M059J (cell line): Measurements from ENCODE around the gene PIR. TPM values are rescaled to one million over a fixed set of nuclear protein-coding genes. Genes with fewer than 3 reads are reported as not detected.

ENCODE experiments used
- DNase-seq: peaks from one replicate; pipeline ENCODE4 v3.0.0-alpha.2; 2012; ENCODE audit warnings: low read depth
- total RNA-seq: library from RNA; depleted of rRNA; stranded (reverse); fragments of >200 nt; shearing (Covaris generic); gene quantifications from 2 replicates; pipeline ENCODE4 v1.2.3, GENCODE V29; 2014; rRNA removed

The PIR gene
- total RNA-seq = 25.4 and 32.6 TPM in 2 replicates

DNA sequence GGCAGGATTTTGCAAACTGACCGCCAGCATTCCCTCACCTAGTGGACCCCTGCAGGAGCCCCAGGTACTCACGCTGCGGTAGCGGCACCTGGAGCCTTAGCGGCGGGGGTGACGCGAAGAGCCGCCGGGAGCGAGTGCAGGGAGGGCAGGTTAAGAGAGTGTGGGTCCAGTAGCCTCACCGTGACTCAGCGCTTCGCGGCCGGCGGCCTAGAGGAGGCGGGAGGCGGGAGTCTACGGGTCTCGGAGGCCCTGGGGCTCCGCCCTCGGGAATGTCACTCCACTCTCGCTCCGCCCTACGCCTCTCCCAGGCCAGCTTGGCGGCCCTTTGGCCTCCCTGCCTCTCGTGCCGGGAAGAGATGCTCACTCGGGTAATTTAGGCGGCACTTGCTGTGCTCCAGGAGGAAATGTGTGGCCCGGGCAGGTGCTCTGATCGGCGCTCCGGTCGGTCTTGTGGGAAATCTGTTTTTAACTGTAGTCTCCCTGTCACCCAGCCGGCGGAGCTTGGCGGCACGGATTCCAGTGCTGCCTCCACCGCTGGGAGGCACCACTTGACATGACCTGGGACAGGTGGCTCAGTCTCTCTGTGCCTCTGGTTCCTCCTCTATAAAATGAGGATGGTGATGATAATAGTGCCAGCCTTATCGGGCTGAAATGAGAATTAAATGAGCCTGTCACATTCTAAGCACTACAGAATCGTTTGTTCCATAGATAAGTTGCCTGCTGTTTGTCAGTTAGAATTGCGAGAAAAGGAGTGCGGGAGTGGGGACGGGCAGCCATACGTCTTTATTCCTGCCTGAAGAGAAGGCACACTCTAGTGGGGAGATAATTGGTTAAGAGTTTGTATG, at the start of gene PIR:
TSS of gene PIR (minus strand) at position 216 of the 845 bp plus-strand sequence. CDS start 2,076 bp downstream, outside the sequence.
- peak; percentile 90 for DNase-seq

DNA sequence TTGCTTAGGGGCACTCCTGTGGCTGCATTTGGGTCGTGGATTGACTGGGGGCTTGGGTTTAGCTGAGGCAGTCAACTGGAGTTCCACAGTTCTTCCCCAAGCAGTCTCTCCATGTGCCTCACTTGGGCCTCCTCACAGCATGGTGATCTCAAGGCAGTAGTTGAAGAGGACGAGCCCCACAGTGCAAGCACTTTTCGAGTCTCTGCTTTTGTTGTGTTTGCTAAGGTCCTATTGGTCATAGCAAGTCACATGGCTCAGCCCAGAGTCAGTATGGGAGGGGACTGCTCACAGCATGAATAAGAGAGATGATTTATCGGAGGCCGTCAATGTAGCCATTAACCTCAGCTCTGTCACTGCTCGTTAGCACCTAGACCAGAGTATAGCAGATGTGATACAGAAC, 37.2 kb upstream of the PIR start:
- no peak for DNase-seq

DNA sequence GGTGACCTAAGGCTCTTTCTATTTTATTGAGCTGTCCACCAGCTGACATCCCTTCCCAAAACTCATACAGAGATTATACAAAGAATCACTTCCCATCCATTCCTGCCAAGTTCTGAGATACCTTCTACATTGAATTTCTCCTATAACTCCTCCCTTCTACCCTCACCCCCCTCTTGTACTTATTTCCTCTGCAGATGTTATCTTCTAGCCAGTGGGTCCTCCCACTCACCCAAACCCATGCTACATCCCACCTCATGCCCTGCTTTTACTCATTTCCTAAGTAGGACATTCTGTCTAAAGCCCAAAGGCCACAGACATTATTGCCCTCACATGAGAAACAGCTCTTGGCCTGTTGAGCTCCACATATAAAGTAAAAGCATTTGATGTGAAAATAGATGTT, 36.0 kb upstream of the PIR start:
- no peak for DNase-seq

DNA sequence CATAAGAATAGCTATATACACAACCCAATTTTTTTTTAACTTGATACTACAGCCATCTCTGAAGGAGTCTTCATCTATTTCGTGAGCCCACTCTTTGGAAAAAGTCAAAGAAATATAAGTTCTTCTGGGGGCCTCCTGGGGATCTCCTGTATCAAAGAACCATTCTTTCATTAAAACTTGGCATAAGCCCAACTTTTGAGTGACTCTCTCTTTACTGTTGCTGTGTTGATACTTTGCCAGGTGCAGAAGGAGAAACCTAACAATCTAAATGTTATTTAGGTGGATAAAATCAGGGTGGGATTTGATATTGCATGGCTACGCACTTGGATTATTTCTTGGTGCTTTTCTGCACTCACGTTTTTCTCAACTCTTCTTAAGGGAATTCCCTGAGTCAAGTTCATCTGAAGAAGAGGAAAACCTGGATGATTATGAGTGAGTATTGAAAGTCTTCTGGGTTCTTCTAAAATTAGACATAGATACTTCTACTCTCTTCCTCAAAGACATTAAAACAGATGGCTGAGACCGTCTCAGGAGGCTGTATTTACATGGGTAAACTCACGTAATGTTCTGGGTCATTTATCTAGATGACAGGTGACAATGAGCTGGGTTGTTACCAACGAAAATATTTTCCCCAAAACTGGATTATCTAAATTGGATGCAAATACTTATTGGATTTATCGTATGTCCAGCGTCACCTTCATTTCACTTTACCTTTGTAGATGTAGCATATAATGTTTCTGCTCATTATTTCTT, 32.7 kb upstream of the PIR start:
- peak; percentile 10 for DNase-seq

DNA sequence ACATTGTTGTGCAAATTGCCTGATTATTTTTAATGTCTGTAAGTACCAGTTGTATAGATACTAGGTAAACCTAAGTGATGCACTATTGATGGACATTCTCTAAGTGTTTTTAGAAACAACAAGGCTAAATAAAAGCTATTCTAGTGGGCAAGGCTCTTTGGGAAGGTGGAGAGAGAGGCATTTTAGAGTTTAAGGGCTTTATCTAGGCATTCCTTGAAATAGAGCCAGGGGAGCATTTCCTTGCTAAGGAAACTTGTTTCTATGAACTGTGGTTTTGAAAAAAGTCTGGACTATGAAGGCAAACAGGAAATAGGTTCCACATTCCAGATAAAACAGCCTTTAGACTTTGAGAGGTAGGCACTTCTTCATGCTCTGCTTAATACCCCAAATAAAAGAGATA, 31.3 kb upstream of the PIR start:
- DNase-seq = peak; percentile 79

DNA sequence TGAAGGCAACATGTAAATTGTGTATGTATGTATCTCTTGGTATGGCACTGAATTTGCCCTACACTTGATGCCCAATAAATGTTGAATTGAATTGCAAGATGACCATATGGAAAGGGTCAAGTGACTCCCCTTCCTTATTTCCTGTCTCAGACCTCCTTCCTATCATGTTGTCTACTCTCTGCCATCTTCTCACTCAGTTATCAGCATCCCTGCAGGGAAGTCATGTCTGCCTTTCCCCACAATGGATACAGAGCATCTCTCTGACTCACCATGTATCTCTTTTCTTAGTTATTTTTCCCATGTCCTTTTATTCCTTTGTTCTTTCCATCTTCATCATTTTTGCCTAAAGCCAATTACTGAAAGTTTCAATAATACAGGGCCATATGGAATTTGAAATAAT, 30.0 kb upstream of the PIR start:
- no peak for DNase-seq

DNA sequence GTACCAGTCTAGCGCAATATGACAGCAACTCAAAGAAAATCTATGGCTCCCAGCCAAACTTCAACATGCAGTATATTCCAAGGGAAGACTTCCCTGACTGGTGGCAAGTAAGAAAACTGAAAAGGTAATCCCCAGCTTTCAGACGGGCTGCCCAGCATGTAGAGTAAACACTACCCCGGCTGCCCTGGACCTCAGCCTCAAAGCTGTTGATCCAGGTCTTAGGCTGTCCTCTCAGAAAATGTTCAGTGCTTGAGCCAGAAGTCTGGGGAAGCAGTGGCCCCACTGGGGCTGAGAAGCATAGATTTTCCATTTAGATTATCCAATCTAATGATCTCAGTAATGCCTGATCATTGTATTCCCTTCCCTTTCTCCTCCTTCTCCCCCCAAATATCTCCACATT, 29.3 kb upstream of the PIR start:
- DNase-seq = no peak

DNA sequence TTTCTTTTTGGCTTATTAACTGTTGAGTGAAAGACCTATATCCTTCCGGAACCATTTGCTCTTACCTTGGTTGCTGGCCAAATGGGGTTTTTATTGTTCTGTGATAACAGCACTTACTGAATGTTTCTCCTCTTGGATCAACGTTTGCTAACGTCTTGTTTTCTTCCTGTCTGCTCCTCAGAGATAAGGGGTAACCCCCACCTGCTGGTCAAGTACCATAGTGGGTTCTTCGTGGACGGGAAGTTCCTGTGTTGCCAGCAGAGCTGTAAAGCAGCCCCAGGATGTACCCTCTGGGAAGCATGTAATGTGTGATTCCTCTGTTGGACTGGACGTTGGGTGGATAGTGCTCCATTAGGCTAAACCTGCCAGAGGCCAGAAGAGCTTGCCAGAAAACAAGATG, 22.8 kb upstream of the PIR start:
- no peak for DNase-seq

DNA sequence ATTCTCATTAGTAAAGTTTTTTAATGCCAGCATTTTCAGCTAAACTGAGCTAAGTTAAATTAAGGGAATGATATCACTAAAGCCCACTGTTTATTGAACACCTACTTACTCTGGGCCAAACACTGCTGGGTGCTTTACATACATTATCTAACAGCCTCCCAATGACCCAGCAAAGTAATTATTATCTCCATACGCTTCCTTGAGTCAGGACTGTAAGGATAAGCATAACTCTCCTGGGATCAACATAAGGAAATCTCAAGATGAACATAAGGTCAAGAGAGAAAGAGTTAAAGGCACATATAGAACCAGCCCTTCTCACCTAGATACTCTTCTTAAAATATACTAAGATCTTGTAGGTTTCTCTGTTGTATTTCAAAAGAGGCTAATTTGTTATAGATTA, 21.1 kb upstream of the PIR start:
- no peak for DNase-seq

DNA sequence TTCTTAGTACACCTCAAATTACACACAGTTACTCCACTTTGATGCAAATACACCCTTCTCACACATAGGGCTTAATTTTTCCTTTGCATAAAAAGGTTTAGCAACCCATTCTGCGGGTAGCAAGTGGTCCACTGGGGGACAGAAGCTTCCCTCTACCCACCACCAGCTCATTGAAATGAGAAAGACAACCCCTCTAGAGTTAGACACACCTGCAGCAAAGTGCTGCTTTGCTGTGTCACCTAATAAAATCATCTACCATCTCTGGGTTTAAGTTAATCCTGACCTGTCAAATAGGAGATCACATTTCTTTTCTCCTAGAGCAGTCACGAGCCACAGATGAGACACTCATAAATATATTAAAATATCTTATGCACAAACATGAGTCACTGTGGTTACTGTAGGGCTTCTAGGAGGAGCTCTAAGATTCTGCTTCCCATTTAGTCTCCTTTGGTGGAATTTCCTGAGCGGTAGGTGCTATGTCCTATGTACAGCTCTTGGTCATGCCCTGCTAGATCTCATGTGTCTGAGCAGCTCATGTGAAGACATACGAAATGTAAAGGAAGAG, 19.4 kb upstream of the PIR start:
- DNase-seq = peak; percentile 54

DNA sequence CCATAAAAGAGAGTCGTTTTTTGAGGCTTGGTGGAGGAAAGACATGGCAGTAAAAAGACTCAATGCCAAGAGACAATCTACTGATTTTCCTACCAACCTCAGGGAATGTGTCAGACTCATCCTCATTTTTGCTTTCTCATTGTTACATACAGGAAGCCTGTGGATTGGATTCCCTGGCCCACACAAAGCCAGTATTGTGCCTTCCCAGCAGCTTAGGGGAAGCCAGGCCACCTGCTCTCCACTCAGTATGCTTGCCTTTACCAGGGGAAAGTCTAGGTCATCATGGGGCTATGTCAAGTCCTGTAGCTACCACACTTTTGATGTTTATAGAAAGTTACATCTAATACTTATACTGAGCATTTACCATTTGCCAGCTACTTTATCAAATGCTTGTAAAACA, 18.4 kb upstream of the PIR start:
- no peak for DNase-seq

DNA sequence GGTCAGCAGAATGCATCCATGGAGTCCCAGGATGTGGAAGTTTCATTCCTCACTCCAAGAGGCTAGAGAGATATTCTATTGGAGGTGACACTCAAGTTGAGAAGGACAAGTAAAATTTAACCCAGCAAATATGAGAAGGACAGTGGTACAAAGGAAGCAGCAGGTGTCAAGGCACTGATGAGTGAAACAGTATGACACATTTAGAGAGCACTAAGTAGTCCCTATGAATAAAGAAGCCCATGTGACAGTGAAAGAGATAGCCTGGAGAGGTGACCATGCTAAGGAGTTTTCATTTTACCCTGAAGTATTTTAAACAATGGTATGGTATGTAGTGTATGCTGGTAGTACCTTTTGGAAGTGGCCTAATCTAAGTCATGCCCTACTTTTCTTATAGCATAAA, 16.7 kb upstream of the PIR start:
- no peak for DNase-seq

DNA sequence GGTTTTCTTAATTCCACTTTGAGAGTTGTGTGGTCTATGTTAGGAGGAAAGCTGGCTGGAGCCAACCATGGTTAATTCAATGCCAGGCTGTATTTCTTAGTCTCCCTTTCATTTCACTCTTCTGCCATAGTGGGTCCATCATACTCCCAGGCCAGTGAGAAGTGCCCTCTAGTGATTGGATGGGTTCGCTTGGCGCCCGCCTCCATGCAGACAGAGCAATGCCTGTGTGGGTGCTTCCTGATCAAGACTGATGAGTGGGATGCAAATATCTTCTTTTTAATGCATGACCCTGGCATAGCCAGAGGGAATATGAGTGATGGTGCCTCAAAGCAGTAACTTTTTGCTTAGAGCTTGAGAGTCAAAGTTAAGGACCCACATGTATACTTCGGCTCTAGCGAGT, 13.9 kb upstream of the PIR start:
- DNase-seq = no peak

DNA sequence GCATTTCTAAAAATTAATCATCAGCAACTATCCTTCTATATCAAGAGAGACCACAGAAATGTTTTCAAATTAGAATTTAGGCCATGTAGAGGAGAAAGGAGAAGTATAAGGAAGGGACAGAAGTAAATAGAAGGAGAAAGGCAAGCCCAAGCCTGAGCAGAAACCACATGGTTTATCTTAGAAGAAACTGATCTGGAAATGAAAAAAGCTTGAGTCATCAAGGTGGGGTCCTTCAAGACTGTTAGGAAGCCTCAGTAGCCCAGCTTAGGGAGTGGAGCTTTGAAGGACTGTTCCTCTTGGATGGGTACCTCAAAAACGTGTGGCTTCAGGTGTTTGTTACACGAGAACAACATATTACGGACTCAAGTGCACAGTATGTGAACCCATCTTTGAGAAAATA, 12.0 kb upstream of the PIR start:
- no peak for DNase-seq

DNA sequence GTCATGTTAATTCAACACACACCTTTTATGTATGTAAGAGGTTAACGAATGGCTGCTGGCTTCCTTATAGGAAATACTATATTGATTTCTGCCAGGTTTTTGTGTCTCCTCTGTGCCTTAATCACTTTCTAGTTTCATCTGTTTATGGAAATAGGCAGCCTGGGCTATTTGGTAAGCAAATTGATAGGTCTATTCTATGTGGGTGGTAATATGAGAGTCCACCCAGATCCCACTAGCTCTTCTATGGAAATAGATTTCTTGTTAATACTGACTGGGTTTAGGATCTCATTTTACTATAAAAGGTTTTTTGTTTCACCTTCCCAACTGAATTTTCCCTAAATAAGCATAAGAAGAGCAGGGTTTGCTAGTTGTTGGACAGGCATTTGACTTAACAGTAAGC, 11.5 kb upstream of the PIR start:
- DNase-seq = no peak

DNA sequence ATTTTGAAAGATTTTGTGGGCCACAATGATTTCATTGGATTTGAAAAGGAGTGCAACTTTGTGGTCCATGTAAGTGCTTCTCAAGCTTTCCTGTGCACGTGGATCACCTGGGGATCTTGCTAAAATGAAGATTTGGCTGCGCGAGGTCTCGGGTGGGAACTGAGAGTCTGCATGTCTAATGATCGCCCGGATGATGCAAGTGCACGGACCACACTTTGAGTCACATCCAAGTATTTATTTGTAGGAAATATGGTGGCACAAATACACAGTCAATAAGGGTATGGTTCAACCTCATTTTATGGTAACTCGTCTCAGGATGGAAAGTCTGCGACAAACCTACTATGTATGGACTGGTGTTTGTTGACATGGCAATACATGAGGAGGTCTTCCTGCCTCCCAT, 8.4 kb upstream of the PIR start:
- no peak for DNase-seq

DNA sequence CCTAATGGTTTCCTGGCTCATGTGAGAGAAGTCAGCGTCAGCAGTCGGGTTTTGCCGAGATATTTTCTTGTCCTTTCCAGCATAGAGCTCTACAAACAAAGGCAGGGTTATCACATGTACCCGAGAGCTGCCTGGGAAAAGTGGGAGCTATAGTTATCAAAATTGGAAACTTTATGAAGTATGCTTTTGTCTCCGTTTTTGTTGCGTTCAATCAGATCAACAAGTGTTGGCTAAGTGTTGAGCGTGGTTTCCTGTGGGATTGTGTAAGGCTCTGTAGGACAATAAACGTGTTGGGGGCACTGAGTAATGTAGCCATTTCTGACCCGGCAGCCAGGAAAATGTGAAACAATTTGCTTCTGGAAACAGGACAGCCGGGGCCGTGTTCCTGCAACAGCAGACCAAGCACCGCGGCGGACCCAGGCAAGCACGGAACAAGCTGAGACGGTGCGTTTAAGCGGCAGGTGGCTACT, 7.4 kb upstream of the PIR start, which contains the start of gene BMX:
TSS of gene BMX (plus strand) at position 311 of the 470 bp plus-strand sequence. CDS start 7,547 bp downstream, outside the sequence.
- no peak for DNase-seq

DNA sequence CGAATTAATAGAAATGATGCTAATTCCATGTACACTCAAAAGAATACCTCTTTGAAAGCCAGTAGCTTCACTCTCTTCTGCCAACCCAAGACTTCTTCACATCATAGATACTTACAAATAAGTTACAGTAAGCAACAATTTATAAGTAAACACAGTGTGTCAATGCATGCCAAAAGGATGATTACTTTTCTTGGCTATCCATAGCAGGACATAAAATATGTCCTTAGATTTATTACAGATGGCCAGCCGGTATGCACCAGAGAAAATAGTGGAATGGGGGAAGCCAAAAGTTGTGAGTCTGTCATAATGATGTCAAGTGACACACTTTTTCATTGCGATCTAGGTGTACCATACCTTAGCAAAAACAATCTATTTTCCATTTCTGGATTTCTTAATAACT, 6.8 kb upstream of the PIR start:
- no peak for DNase-seq

DNA sequence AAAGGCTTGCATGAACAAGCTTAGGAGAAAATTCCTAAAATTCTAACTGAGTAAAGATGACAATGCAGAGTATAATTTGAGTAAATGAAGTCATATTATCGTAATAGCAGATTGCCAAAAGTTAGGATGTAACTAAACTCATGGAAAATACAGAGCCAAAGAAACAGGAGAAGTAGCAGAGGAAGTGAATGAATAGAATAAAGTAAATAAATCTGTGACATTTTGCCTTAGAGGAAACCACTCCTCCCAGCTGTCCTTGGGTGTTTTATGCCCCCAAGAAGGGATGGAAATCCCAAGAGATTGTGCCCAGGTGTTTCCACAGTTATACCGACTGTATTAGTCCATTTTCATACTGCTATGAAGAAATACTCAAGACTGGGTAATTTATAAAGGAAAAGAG, 5.6 kb upstream of the PIR start:
- DNase-seq = no peak

DNA sequence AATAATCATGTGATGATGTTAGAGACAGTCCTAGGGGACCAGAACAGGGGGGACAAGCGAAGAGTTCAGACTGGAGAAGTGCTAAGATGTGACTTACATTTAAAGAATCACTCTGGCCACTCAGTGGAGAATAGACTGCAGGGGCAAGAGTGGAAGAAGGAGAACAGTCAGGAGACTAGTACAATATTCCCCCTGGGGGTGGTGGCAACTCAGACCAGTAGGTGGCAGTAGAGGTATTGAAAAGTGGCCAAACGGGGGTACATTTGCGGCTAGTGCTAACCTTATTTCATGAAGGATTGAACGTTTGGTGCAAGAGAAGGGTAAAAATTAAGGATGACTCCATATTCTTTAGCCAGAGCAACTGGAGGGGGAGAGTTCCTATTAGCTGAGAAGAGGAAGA, 4.7 kb upstream of the PIR start:
- peak; percentile 52 for DNase-seq

DNA sequence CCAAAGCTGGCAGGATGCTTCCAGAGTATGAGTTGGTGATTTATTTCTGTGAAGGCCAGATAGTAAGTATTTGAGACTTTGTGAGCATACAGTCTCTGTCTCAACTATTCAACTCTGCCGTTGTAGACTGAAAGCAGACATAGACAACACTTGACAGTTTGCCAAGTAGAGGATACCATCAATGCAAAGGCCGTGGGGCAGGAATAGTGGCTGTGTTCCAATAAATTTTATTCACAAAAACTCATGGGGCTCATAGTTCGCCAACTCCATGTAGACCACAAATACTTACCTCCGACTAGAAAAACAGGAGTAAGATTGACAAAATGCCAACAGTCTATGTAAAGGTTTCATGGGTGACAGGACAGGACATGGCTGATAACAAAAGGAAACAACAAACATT, 3.7 kb upstream of the PIR start:
- DNase-seq = no peak

DNA sequence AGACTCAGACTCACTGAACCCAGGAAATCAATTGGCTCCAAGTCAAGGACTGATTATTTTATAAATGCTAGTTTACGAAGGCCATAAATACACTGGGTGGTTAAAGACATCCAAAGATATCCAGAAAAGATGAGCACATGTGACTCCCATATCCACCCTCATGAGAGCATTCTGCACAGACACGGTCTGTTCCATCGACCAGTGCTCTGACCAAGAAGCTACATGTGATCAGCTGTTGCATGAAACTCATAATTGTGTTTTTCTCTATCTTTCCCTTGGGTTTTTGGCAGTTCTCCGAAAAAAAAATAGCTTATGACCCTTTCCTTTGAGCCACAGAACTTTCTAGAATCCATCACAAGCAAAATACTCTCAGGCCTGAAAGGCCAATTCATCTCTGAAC, 2.7 kb upstream of the PIR start:
- DNase-seq = no peak

DNA sequence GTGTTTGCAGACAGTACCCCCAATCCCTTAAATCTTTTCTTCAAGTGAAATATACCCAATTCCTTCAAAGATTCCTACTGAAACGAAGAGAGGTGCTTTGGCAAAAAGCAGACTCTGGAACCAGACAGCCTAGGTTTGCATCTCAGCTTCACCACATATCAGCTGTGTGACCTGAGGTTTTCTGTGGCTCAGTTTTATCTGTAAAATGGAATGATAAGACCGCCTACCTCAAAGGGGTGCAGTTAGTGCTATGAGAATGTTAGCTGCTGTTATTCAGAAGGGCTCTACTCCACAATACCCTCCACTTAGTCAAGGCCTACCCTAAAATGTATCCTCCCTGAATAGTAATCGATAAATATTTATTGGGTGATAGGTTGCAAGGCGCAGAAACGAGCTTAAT, 664 bp downstream of the PIR start:
- DNase-seq = no peak
